A673 (cell line): Measurements from ENCODE around the gene CPZ. TPM values are rescaled to one million over a fixed set of nuclear protein-coding genes. Genes with fewer than 3 reads are reported as not detected.

Experiments
- BruUV-seq: library from RNA; stranded (reverse); fragments of 400-500 nt; replicated peaks from 2 replicates; lab custom pipeline; 2021; lab: Mats Ljungman, UMichigan
- CTCF ChIA-PET: fragments of 300-600 bp; sonication (Branson Sonifier 250); formaldehyde crosslinking; loops from one replicate; lab custom pipeline; 2022; ENCODE audit warnings: antibody characterized with exemption; lab: Charles Lee
- POLR2A ChIA-PET: fragments of 300-600 bp; sonication (Branson Sonifier 250); formaldehyde crosslinking; loops from one replicate; lab custom pipeline; 2022; ENCODE audit warnings: antibody characterized with exemption; ENCODE audit not compliant: low non-redundant PET; lab: Charles Lee
- DNase-seq: peaks from one replicate; pipeline ENCODE4 v3.0.0-alpha.2; 2015; ENCODE audit warnings: low spot score
- H3K27ac ChIP-seq: fragments of 200-600 bp; sonication (generic); 2 replicates; pipeline ENCODE4 v1.5.1; 2016; ENCODE audit warnings: mixed run types, low read depth, mild to moderate bottlenecking, mixed read lengths, antibody characterized with exemption, low read length; ENCODE audit not compliant: poor library complexity, severe bottlenecking
- H3K27me3 ChIP-seq: fragments of 200-600 bp; sonication (generic); replicated peaks from 2 replicates; pipeline ENCODE4 v1.6.1; 2017; ENCODE audit warnings: mixed run types, low read depth, mild to moderate bottlenecking, mixed read lengths, antibody characterized with exemption, low read length; ENCODE audit not compliant: insufficient read depth, poor library complexity
- H3K36me3 ChIP-seq: fragments of 200-600 bp; sonication (generic); 2 replicates; pipeline ENCODE4 v1.6.1; 2016; ENCODE audit warnings: mixed run types, mild to moderate bottlenecking, mixed read lengths, antibody characterized with exemption, low read length; ENCODE audit not compliant: insufficient read depth, poor library complexity, severe bottlenecking
- H3K4me1 ChIP-seq: fragments of 200-600 bp; sonication (generic); 2 replicates; pipeline ENCODE4 v1.6.1; 2017; ENCODE audit warnings: mixed run types, mild to moderate bottlenecking, mixed read lengths, antibody characterized with exemption, low read length; ENCODE audit not compliant: insufficient read depth, poor library complexity, severe bottlenecking
- H3K4me3 ChIP-seq: fragments of 200-600 bp; sonication (generic); 2 replicates; pipeline ENCODE4 v1.5.1; 2016; ENCODE audit warnings: low read depth, mixed run types, mild to moderate bottlenecking, mixed read lengths, low read length; ENCODE audit not compliant: poor library complexity, severe bottlenecking
- H3K9me3 ChIP-seq: fragments of 200-600 bp; sonication (generic); 2 replicates; pipeline ENCODE4 v1.6.1; 2016; ENCODE audit warnings: mixed run types, low read depth, mild to moderate bottlenecking, mixed read lengths, antibody characterized with exemption, low read length; ENCODE audit not compliant: poor library complexity, severe bottlenecking
- EZH2 ChIP-seq: fragments of 200-600 bp; sonication (generic); IDR thresholded peaks from 2 replicates; pipeline ENCODE4 v1.6.1; 2017; ENCODE audit warnings: borderline replicate concordance, low read depth, mild to moderate bottlenecking, mixed read lengths, antibody characterized with exemption, low read length; ENCODE audit not compliant: poor library complexity, severe bottlenecking
- intact Hi-C: fragments of 100-400 bp; cut with micrococcal nuclease; formaldehyde crosslinking; loops from one replicate; pipeline ENCODE4 v1.10.0; 2022; ENCODE audit not compliant: unreplicated experiment
- total RNA-seq: library from RNA; stranded (reverse); gene quantifications from 2 replicates; pipeline ENCODE4 v1.2.3, GENCODE V29; 2021
- TF ChIP-seq, protein P1 (sequence below): fragments of 300-800, 200-600 bp; sonication (generic); conservative IDR thresholded peaks from 2 replicates; pipeline ENCODE4 v1.5.1; 2017; ENCODE audit warnings: low read depth, mild to moderate bottlenecking, antibody characterized with exemption, low read length, moderate library complexity, mixed read lengths

Gene CPZ
- total RNA-seq, 1 experiment from 2014 or later = 0.34 TPM

DNA sequence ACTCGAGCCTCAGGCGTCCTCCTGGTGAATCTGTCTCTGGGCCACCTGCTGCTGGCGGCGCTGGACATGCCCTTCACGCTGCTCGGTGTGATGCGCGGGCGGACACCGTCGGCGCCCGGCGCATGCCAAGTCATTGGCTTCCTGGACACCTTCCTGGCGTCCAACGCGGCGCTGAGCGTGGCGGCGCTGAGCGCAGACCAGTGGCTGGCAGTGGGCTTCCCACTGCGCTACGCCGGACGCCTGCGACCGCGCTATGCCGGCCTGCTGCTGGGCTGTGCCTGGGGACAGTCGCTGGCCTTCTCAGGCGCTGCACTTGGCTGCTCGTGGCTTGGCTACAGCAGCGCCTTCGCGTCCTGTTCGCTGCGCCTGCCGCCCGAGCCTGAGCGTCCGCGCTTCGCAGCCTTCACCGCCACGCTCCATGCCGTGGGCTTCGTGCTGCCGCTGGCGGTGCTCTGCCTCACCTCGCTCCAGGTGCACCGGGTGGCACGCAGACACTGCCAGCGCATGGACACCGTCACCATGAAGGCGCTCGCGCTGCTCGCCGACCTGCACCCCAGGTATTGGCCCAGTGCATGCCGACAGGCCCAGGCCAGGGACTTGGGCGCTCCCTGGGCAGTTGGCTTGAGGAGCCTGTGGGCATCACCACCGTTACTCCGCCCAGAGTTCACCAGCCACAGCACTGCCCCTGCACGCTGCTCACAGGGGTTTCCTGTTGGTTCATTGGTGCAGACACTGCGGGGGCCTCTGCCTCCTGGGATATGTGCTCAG is 11.3 kb upstream of the CPZ start:
- Histone ChIP-seq H3K36me3 (no peaks in the 10 kb centered on the region), H3K27me3 (peaks cover 60% of the 10 kb centered on the region), H3K4me1 (no peaks in the 10 kb centered on the region), H3K4me3 (no peak overlapping the region), H3K27ac (no peak overlapping the region), H3K9me3 (no peaks in the 10 kb centered on the region)
- no TSS peak for BruUV-seq
- TF ChIP-seq, protein P1, sequence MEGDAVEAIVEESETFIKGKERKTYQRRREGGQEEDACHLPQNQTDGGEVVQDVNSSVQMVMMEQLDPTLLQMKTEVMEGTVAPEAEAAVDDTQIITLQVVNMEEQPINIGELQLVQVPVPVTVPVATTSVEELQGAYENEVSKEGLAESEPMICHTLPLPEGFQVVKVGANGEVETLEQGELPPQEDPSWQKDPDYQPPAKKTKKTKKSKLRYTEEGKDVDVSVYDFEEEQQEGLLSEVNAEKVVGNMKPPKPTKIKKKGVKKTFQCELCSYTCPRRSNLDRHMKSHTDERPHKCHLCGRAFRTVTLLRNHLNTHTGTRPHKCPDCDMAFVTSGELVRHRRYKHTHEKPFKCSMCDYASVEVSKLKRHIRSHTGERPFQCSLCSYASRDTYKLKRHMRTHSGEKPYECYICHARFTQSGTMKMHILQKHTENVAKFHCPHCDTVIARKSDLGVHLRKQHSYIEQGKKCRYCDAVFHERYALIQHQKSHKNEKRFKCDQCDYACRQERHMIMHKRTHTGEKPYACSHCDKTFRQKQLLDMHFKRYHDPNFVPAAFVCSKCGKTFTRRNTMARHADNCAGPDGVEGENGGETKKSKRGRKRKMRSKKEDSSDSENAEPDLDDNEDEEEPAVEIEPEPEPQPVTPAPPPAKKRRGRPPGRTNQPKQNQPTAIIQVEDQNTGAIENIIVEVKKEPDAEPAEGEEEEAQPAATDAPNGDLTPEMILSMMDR = no peak
- TF ChIP-seq EZH2 = no peak
- DNase-seq = no peak
- CTCF ChIA-PET = no interaction called here
- intact Hi-C loops = no loop called here
- POLR2A ChIA-PET = no interaction called here

DNA sequence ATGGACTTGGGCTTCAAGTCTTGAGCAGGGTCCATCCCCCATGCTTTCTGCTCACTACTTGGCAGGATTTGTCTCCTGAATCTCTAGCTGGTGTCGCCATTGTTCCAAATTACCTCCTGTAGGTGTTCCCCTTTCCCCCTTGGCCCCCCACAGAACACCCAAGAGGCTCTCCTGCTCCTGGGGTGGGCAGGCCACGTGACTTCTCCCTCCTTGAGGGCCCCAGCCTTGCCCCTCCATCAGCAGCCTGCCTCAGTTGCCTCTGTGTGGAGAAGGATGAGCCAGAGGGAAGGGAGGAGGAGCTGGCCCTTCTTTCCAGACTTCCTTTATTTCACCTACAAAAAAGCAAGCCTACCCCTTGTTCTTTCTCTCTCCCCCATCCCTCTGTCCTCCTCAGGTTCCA is 10.5 kb upstream of the CPZ start:
- intact Hi-C loops = no loop called here
- H3K4me1 ChIP-seq = no peaks in the 10 kb centered on the region
- no peak for DNase-seq
- peaks cover 58% of the 10 kb centered on the region for H3K27me3 ChIP-seq
- ChIA-PET CTCF (no interaction called here), POLR2A (no interaction called here)
- no peaks in the 10 kb centered on the region for H3K9me3 ChIP-seq
- H3K4me3 ChIP-seq = no peak overlapping the region
- BruUV-seq = no TSS peak
- no peak overlapping the region for H3K27ac ChIP-seq
- H3K36me3 ChIP-seq = no peaks in the 10 kb centered on the region
- TF ChIP-seq, protein P1 = no peak
- no peak for TF ChIP-seq EZH2

DNA sequence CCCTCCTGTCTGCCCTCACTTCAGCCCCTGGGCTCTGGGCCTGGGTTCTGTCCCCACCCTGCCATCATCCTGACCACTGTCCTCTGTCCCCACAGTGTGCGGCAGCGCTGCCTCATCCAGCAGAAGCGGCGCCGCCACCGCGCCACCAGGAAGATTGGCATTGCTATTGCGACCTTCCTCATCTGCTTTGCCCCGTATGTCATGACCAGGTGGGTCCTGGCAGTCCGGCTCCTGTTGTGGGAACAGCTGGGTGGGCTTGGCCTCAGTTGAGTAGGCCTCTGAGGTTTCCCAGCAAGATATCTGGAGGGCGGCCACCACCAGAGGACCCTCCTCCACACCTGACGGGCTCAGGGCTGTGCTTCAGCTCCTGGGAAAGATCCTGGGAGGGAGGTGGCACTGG is 10.1 kb upstream of the CPZ start:
- intact Hi-C loops = no loop called here
- Histone ChIP-seq H3K4me1 (no peaks in the 10 kb centered on the region), H3K36me3 (no peaks in the 10 kb centered on the region), H3K27me3 (peaks cover 53% of the 10 kb centered on the region), H3K27ac (no peak overlapping the region), H3K4me3 (no peak overlapping the region), H3K9me3 (no peaks in the 10 kb centered on the region)
- BruUV-seq = no TSS peak
- ChIA-PET POLR2A (no interaction called here), CTCF (no interaction called here)
- DNase-seq = no peak
- no peak for TF ChIP-seq EZH2
- TF ChIP-seq, protein P1 = no peak
